ENCODE data around the gene RAB3C.
"Not testable (repeated sequence)": the region's sequence is repeated elsewhere in the genome, so short reads cannot be mapped to it uniquely, and the experiment has no call there.

The RAB3C gene, protein sequence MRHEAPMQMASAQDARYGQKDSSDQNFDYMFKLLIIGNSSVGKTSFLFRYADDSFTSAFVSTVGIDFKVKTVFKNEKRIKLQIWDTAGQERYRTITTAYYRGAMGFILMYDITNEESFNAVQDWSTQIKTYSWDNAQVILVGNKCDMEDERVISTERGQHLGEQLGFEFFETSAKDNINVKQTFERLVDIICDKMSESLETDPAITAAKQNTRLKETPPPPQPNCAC

DNA sequence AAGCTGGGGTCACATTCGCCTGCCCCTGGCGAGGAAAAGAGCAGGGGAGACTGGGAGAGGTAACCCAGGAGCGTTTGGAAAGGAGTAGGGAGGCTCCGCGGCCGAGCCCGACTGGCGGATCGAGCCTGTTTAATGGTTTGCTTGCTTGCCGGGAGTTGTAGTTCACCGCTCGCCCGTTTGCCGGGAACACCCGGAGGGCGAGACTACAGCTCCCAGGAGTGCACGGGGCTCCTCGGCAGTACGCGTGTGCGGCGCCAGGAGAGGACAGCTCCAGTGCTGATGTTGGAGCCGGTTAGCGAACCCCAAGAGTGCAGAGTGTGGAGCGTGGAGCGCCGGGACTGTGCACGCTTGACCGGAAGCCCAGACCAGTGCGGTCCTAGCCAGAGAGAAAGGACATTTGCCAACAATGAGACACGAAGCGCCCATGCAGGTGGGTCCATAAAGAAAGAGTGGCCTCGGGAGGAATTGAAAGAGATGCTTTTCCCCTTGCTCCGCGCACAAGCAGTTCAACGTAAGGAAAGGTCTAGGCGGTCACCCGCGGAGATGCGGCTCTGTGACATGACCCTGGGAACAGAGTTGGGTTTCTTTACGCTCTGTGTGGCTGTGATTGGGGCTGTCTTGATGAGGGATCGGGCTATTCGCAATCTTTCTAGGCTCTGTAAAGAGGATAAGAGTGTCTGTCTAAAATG lies at the start of gene RAB3C:
Gene RAB3C, plus strand, starts transcription at position 273 of the 689 bp plus-strand sequence. Its CDS starts 134 bp downstream, at position 407.
- no peak for DNase-seq

DNA sequence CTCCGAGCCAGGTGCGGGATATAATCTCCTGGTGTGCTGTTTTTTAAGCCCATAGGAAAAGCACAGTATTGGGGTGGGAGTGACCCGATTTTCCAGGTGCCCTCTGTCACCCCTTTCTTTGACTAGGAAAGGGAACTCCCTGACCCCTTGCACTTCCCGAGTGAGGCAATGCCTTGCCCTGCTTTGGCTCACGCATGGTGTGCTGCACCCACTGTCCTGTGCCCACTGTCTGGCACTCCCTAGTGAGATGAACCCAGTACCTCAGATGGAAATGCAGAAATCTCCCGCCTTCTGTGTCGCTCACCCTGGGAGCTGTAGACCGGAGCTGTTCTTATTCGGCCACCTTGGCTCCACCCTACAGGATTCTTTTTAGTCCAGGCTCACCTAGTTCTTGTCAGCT lies 40.9 kb upstream of the RAB3C start:
- not testable (repeated sequence) for DNase-seq

DNA sequence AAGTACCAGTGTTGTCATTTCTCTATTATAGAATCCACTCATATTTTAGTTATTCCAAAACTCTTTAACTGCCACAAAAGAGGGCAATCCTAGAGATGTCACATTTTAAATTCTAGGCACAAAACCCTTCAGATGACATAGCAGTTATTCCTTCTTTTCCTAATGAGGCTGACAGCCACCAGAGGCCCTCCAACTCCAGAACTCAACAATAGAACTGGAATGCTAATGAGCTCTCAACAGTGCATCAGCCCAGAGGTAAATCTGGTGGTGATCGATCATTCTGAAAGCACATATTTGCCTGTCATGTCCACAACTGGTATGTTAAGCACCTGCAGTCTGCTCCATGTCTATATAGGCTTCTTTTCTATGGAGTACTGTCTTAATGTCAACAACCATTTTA lies 40.2 kb upstream of the RAB3C start:
- no peak for DNase-seq

DNA sequence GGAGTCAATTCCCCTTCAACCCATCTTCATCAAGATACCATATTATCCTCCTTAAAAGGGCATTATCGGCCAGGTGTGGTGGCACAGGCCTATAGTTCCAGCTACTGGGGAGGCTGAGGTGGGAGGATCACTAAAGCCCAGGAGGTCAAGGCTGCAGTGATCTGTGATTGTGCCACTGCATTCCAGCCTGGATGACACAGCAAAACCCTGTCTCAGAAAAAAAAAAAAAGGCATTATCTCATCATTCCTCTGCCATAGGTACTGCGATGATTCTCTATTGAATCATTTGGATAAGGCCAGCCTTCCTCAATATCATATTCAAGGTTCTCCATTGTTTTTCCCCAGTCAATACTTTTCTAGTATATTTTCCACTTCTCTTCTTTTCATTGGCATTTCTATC lies 39.2 kb upstream of the RAB3C start:
- DNase-seq: no peak

DNA sequence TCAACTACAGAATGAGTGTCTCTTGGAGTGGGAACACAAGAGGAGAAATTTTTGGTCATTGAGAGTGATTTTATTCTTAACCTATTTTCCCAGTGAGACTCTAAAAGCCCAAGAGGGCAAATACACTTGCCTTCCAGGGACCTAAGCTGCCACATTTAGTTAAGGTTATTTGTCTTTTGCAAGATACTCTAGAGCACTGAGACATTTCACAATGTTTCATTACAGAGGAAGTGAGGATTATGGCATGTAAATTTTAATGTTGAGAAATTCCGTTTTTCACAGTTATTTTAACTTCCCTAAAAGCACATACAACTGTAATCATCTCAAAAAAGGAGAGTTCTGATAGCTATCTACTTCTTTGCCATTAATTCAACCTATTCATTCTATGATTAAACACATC lies 38.7 kb upstream of the RAB3C start:
- no peak for DNase-seq

DNA sequence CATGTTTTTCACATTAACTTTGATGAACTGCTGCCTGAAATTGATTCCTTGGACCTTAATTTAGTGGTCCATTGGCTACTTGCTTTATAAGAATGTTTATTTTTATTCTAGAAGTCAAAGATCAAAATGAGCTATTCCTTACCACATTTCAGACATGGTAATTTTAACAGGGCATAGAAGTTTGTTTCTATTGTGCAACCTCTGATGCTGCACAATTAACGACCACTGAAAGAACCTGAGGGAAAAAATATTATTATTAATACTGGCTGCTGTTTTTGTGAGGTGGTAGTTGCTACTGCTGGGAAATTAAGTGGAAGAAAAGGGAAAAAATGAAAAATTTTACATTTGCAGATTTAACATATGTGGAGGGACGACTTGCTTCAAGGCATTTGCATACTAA lies 37.9 kb upstream of the RAB3C start:
- DNase-seq: no peak

DNA sequence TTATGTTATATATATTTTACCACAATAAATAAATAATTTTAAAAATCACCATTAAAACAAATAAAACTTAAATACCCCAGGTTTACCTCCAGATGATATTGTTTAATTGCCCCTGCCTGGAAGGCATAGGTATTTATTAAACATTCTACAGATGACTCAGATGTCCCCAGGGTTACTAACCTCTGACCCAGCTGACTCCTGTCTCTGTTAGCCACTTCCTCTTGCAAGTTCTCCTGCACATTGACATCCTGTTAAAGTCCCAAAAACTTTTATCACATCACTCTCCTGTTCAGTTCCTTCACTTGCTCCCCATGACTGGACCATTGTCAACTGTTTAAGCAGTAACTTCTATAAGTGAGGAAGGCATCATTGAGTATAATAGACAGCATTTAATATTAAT lies 37.0 kb upstream of the RAB3C start:
- no peak for DNase-seq

DNA sequence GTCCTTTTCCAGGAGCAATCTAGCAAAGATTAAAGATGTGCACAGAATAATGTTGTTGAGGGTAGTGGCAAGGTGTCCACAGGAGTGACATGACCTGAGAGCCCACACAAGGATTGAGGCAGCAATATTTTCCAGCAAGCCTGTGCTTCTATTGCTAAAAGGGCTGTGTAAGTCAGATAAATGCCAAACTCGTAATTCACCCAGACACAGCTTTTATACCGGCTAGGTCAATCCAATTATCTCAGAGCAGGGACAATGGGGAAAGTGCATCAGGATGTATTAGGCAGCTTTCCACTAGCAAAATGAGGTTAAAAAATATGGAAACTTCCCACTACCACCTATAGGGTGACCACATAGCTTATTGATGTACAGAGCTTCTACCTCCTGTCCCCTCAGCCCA lies 34.8 kb upstream of the RAB3C start:
- no peak for DNase-seq

DNA sequence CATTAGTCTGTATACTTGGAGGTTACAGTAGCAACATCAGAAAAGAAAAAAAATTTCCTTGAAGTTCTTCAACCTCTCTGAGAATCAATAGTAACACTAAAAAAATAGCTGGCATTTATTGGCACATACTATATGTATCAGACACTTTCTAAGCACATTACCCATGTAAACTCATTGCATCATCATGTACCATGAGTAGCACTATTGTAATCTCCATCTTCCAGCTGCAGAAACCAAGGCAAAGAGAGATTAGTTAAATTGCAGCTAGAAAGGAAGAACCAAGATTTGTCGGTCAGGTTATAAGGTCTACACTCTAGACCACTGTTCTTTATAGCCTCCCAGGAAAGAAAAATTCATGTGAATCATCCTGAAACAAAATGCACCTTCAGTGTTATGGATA lies 31.4 kb upstream of the RAB3C start:
- no peak for DNase-seq

DNA sequence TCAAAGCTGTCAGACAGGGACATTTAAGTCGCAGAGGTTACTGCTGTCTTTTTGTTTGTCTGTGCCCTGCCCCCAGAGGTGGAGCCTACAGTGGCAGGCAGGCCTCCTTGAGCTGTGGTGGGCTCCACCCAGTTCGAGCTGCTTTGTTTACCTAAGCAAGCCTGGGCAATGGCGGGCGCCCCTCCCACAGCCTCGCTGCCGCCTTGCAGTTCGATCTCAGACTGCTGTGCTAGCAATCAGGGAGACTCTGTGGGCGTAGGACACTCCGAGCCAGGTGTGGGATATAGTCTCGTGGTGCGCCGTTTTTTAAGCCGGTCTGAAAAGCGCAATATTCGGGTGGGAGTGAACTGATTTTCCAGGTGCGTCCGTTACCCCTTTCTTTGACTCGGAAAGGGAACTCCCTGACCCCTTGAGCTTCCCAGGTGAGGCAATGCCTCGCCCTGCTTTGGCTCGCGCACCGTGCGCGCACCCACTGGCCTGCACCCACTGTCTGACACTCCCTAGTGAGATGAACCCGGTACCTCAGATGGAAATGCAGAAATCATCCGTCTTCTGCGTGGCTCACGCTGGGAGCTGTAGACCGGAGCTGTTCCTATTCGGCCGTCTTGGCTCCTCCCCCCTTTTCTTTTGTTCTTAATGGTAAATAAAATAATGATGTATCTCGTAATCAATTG lies 25.1 kb upstream of the RAB3C start:
- not testable (repeated sequence) for DNase-seq

DNA sequence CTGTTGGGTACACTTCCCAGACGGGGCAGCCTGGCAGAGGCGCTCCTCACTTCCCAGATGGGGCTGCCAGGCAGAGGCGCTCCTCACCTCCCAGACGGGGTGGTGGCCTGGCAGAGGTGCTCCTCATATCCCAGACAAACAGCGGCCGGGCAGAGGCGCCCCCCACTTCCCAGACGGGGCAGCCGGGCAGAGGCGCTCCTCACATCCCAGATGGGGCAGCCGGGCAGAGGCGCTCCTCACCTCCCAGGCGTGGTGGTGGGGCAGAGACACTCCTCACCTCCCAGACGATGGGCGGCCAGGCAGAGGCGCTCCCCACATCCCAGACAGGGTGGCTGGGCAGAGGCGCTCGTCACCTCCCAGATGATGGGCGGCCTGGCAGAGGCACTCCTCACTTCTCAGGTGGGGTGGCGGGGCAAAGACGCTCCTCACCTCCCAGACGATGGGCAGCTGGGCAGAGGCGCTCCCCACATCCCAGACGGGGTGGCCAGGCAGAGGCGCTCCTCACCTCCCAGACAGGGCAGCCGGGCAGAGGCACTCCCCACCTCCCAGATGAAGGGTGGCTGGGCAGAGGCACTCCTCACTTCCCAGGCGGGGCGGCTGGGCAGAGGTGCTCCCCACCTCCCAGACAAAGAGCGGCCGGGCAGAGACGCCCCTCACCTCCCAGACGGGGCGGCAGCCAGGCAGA lies 19.7 kb upstream of the RAB3C start:
- not testable (repeated sequence) for DNase-seq

DNA sequence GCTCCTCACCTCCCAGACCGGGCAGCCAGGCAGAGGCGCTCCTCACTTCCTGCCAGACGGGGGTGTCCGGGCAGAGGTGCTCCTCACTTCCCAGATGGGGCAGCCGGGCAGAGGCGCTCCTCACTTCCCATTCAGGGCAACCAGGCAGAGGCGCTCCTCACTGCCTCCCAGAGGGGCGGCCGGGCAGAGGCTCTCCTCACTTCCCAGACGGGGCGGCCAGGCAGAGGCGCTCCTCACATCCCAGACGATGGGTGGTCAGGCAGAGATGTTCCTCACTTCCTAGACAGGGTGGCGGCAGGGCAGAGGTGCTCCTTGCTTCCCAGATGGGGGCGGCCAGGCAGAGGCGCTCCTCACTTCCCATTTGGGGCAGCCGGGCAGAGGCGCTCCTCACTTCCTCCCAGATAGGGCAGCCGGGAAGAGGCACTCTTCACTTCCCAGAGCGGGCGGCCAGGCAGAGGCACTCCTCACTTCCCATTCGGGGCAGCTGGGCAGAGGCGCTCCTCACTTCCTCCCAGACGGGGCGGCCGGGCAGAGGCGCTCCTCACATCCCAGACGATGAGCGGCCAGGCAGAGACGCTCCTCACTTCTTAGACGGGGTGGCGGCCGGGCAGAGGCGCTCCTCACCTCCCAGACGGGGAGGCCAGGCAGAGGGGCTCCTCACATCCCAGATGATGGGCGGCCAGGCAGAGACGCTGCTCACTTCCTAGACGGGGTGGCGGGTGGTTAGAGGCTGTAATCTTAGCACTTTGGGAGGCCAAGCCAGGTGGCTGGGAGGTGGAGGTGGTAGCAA lies 18.6 kb upstream of the RAB3C start:
- DNase-seq: not testable (repeated sequence)

DNA sequence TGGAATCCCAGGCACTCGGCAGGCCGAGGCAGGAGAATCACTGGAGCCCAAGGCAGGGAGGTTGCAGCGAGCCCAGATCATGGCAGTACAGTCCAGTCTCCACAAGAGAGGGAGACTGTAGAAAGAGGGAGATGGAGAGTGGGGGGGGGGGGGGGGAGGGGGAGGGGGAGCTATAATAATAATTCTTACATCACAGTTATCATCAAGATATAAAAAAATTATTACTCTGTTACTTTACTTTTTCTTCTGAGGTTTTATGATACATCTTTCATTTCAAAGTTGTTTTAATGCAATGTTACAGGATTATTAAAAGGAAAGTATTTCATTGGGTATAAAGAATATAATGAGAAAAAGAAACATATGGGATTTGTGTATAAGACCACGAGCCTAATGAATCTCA lies 17.8 kb upstream of the RAB3C start:
- DNase-seq: no peak

DNA sequence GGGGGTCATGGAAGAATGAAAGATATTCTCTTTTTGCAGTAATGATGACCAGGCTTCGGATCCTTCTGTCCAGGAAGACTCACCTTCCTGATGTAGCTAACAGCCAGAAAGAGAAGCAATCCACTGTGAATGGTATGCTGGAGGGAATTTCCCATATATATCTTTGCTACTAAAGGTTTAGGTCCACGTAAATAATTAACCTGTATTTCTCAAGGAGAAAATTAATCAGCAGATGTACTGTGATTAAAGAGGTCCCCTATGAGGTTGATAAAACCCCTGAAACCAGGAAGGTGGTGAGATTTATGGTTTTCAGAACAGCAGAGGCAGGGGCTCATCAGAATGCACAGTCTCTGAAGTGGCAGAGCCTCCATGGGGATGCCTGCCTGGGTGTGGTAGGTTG lies 11.4 kb upstream of the RAB3C start:
- no peak for DNase-seq

DNA sequence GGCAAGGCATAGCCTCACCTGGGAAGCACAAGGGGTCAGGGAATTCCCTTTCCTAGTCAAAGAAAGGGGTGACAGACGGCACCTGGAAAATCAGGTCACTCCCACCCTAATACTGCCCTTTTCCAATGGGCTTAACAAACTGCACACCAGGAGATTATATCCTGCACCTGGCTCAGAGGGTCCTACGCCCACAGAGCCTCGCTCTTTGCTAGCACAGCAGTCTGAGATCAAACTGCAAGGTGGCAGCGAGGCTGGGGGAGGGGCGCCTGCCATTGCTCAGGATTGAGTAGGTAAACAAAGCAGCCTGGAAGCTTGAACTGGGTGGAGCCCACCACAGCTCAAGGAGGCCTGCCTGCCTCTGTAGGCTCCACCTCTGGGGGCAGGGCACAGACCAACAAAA lies 9.9 kb upstream of the RAB3C start:
- DNase-seq: not testable (repeated sequence)

DNA sequence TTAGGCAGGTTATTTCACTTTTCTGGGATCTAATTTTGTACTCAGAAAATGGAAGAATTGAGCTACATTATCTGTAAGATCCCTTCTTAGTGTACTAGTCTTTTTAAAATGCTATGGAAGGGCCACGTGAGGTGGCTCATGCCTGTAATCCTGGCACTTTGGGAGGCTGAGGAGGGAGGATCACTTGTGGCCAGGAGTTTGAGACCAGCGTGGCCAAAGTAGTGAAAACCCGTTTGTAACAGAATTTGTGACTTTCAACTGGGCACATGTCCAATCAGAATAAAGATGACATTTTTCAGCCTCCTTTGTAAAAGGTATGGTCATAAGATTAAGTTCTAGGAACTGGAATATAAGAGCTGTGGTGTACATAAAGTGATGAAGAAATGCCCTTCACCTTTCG lies 3.1 kb upstream of the RAB3C start:
- no peak for DNase-seq

DNA sequence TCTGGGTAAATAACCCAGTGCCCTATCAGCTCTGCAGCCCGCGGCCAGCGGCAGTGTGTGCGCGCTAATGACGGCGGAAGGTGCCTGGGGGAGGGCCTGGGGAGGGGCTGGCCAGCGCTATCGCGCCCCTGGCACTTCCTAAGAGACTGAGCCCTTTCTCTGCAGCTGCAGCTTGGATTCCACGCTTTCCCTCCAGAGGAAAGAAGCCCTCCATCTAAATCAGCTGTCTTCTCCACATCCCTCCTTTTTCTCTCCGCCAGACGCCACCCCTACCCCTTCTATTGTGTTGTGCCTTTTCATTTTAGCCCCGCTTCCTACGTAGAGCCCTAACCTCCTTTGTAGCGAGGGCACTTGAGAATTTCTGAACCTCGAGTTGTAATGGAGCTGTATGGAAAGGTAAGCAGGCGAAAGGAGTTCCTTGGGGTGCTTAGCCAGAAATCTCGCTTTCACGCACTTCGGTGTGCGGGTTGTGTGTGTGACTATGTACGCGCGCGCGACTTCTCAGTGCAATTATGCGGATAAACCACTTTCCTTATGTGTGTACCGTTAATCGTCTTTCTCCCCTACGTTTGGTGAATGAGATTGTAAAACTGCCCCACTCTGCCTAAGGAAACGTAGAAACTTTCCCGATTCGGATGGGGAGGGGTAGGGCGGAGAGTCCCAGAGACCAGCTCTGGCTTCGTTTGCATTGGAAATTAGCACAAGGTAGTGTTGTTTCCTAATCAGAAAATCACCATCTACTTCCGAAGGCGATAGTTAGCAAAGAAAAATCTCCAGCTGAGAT lies 664 bp upstream of the RAB3C start:
- DNase-seq: no peak

DNA sequence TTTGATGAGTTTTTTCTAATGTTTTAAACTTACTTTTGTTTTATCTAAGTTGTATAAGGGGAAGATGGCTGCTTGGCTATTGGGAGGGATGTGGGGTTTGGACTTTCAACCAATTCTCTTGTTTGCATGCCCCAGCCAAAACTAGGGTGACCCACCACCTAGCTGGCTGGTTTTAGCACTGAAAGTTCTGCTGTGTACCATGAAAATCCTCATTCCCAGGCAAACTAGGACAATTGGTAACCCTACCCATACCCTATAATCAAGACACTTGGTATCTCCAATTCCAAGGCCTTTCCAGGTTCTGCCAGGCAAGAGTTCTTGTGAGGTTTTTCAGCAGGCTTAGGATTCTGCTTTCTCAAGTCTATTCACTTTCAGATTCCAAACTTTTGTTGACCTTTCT lies 13.1 kb downstream of the RAB3C start:
- no peak for DNase-seq

DNA sequence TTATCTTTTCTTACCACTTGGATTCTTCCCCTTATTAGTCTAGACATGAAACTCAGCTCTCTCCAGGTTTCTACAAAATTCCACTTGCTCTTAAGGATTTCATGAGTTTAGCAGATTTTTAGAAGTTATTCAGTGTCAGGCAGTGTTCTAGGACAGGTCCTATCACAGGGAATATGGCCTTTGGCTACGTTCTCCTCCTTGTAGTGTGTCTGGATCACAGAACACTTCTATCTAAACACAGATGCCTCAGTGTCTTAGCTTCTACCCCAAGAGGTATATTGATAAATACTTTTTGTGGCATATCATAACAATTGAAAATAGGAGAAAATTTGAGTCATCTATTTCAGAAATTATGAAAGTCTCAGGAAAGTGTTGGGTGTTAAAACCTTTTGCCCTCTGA lies 15.6 kb downstream of the RAB3C start:
- DNase-seq: no peak

DNA sequence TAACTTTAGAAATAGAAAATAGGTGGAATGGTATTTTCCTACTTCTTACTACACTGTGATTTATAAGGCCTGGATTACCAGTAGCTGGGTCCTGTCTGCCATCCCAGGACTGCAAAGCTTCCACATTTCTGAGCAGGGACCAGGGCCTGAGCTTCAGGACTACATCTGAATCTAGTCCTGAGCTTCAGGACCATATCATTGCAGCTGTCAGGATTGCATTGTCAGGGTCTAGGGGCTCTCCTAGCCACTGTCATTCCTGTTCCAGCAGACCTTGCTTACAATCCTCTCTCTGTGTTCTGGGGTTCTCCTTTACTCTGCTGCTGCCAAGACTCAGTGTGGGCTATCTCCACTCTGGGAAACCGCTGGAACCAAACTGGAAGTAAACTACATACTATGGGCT lies 16.3 kb downstream of the RAB3C start:
- DNase-seq: no peak

DNA sequence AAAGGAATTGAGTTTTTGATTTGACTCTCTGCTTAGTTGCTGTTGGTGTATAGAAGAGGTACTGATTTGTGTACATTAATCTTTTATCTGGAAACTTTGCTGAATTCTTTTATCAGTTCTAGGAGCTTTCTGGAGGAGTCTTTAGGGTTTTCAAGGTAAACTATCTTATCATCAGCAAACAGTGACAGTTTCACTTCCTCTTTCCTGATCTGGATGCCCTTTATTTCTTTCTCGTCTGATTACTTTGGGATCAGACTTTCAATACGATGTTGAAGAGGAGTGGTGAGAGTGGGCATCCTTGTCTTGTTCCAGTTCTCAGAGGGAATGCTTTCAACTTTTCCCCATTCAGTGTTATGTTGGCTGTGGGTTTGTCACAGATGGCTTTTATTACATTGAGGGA lies 17.7 kb downstream of the RAB3C start:
- DNase-seq: not testable (repeated sequence)

DNA sequence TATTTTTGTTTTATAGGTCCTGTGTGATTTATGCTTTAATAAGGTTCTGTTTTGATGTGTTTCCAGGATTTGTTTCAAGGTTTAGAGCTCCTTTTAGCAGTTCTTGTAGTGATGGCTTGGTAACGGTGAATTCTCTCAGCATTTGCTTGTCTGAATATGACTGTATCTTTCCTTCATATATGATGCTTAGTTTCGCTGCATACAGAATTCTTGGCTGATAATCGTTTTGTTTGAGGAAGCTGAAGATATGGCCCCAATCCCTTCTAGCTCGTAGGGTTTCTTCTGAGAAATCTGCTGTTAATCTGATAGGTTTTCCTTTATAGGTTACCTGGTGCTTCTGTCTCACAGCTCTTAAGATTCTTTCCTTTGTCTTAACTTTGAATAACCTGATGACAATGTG lies 20.0 kb downstream of the RAB3C start:
- DNase-seq: not testable (repeated sequence)

All from activated T-cell treated with anti-CD3 and anti-CD28 coated beads for 4 hours (primary cell).